ENCODE data around the gene HSBP1.

- TF ChIP-seq CTCF (conservative IDR thresholded peaks at IDR 0.05; ENCODE audit: low read depth, low read length) (no peak), EZH2 (IDR thresholded peaks at IDR 0.05; ENCODE audit: low read length, unreplicated experiment) (no peak), EZH2phosphoT487 (IDR thresholded peaks at IDR 0.05; ENCODE audit: borderline replicate concordance, low read length) (no peak)
Observed at GRCh38 chr16:83771306-83771942, 36.4 kb upstream of the HSBP1 start.

Data from PC-3 (cell line).